ENCODE measurements around the gene BCAS2.

GRCh38 chr1:114540272-114540671 lies 41.1 kb downstream of the BCAS2 start:
- TF ChIP-seq CTCF (IDR thresholded peaks at IDR 0.05; ENCODE audit: low read depth, low read length), result no peak
- no peak for TF ChIP-seq MAX (IDR thresholded peaks at IDR 0.05; ENCODE audit: low read depth, low read length)
- TF ChIP-seq POLR2A (IDR thresholded peaks at IDR 0.05; ENCODE audit: extremely low read depth, insufficient read length), result no peak
- TF ChIP-seq MYC (IDR thresholded peaks at IDR 0.05; ENCODE audit: low read depth, low read length), result no peak

Measured in NB4 (cell line).